D721Med (cell line): ENCODE data around the gene PTPRQ.
A peak's percentile ranks its signal among the peaks of the same experiment; 100 is the strongest.

Experiments used
- DNase-seq: peaks from one replicate; pipeline ENCODE4 v3.0.0; 2011; ENCODE audit warnings: low spot score; ENCODE audit not compliant: insufficient read length
- FAIRE-seq: peaks from 2 replicates; lab custom pipeline; 2011; peaks lifted over from hg19 to GRCh38; lab: Jason Lieb, UNC
- CTCF ChIP-seq: IDR thresholded peaks from 2 replicates; pipeline ENCODE4 v1.5.1; 2012; ENCODE audit warnings: mild to moderate bottlenecking, control low read depth; ENCODE audit not compliant: insufficient read depth; ENCODE audit errors: missing control alignments

The PTPRQ gene

GRCh38 chr12:80679346-80680131, 235.5 kb downstream of the PTPRQ start:
- TF ChIP-seq CTCF = no peak
- DNase-seq (no peak), FAIRE-seq (no peak)

GRCh38 chr12:80681287-80681686, 237.3 kb downstream of the PTPRQ start:
- FAIRE-seq = no peak
- DNase-seq = no peak
- TF ChIP-seq CTCF = no peak

- no peak for TF ChIP-seq CTCF
- DNase-seq (no peak), FAIRE-seq (no peak)
Measured at GRCh38 chr12:80681786-80682185, 237.8 kb downstream of the PTPRQ start.

- TF ChIP-seq CTCF = no peak
- no peak for DNase-seq
- no peak for FAIRE-seq
Measured at GRCh38 chr12:80684077-80684495, 240.1 kb downstream of the PTPRQ start.

- no peak for DNase-seq
- no peak for FAIRE-seq
- no peak for TF ChIP-seq CTCF
Measured at GRCh38 chr12:80690090-80690489, 246.1 kb downstream of the PTPRQ start.

- no peak for DNase-seq
- FAIRE-seq = peak; percentile 35
- TF ChIP-seq CTCF = no peak
Measured at GRCh38 chr12:80690513-80690912, 246.5 kb downstream of the PTPRQ start.

GRCh38 chr12:80692114-80692513, 248.1 kb downstream of the PTPRQ start:
- DNase-seq (no peak), FAIRE-seq (no peak)
- TF ChIP-seq CTCF = no peak
